Glomerular endothelial cell (primary cell): ENCODE data around the gene C5orf15. TPM values are rescaled to one million over a fixed set of nuclear protein-coding genes. Genes with fewer than 3 reads are reported as not detected.
"Not testable (repeated sequence)": the region's sequence is repeated elsewhere in the genome, so short reads cannot be mapped to it uniquely, and the experiment has no call there.

Experiments used
- DNase-seq: peaks from one replicate; pipeline ENCODE4 v3.0.0-alpha.2; 2011; ENCODE audit warnings: low read depth, low spot score; ENCODE audit errors: extremely low read depth
- total RNA-seq: library from RNA; depleted of rRNA; stranded (reverse); fragments of >200 nt; gene quantifications from 2 replicates; pipeline ENCODE4 v1.2.3, GENCODE V29; 2015

Gene C5orf15
- total RNA-seq, 1 donor from 2014 or later: 50.1 TPM

- no peak for DNase-seq
These were observed 26.0 kb upstream of the C5orf15 start for GRCh38 chr5:133994297-133994989.

- no peak for DNase-seq
These were observed 24.9 kb upstream of the C5orf15 start for GRCh38 chr5:133993185-133993936.

GRCh38 chr5:133992429-133993155 is 24.2 kb upstream of the C5orf15 start:
- DNase-seq: no peak

- DNase-seq: no peak
These were observed 22.9 kb upstream of the C5orf15 start for GRCh38 chr5:133991171-133991910.

- DNase-seq: no peak
These were observed 22.0 kb upstream of the C5orf15 start for GRCh38 chr5:133990396-133990795.

GRCh38 chr5:133985540-133986180 is 17.2 kb upstream of the C5orf15 start:
- DNase-seq: no peak

GRCh38 chr5:133983674-133984073 is 15.2 kb upstream of the C5orf15 start:
- DNase-seq: no peak

GRCh38 chr5:133981714-133982113 is 13.3 kb upstream of the C5orf15 start:
- DNase-seq: no peak

GRCh38 chr5:133980652-133981051 is 12.2 kb upstream of the C5orf15 start:
- no peak for DNase-seq

GRCh38 chr5:133978943-133979342 is 10.5 kb upstream of the C5orf15 start:
- DNase-seq: no peak

- DNase-seq: no peak
These were observed 9.4 kb upstream of the C5orf15 start for GRCh38 chr5:133977858-133978257.

GRCh38 chr5:133977161-133977787 is 8.8 kb upstream of the C5orf15 start:
- no peak for DNase-seq

- not testable (repeated sequence) for DNase-seq
These were observed 7.1 kb upstream of the C5orf15 start for GRCh38 chr5:133975546-133975945.

- DNase-seq: no peak
These were observed 5.7 kb upstream of the C5orf15 start for GRCh38 chr5:133974142-133974541.

- no peak for DNase-seq
These were observed 2.0 kb upstream of the C5orf15 start for GRCh38 chr5:133970325-133970909.

- no peak for DNase-seq
These were observed 1.4 kb upstream of the C5orf15 start for GRCh38 chr5:133969654-133970324.

- DNase-seq: no peak
These were observed 674 bp downstream of the C5orf15 start for GRCh38 chr5:133967698-133968203.

GRCh38 chr5:133967124-133967523 is 1.3 kb downstream of the C5orf15 start:
- no peak for DNase-seq

GRCh38 chr5:133966090-133966489 is 2.3 kb downstream of the C5orf15 start:
- DNase-seq: no peak
